Astrocyte (in vitro differentiated cells and primary cell): ENCODE data around the gene EIF3K.

ENCODE experiments used
- EZH2 ChIP-seq: IDR thresholded peaks from 2 replicates; pipeline ENCODE4 v1.6.1; 2012; ENCODE audit warnings: mild to moderate bottlenecking, low read length, inconsistent platforms; ENCODE audit not compliant: insufficient read depth
- TF ChIP-seq, protein P1 (sequence below): IDR thresholded peaks from 2 replicates; pipeline ENCODE4 v1.5.1; 2011; ENCODE audit warnings: low read depth, mild to moderate bottlenecking, inconsistent platforms, low read length, moderate library complexity; ENCODE audit not compliant: insufficient read depth

DNA sequence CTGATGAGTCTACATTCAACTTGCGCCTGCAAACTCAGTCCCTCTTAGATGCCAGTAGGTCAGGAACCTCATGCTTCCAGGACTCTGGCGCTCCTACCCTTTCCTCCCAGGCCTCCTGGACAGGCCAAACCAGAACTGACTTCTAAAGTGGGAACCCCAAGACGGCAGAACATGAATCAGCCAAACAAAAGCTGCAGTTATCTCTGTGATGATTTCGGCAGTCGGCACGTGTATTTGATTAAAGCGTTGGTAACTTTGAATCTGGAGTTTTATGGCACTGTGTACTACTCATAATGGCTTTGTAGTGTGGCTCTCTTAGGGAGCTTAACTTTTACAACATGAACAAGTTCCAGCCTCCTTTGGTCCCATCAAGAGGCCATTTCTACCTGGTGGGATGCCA is 42.1 kb downstream of the EIF3K start:
- TF ChIP-seq EZH2 = no peak
- TF ChIP-seq, protein P1, sequence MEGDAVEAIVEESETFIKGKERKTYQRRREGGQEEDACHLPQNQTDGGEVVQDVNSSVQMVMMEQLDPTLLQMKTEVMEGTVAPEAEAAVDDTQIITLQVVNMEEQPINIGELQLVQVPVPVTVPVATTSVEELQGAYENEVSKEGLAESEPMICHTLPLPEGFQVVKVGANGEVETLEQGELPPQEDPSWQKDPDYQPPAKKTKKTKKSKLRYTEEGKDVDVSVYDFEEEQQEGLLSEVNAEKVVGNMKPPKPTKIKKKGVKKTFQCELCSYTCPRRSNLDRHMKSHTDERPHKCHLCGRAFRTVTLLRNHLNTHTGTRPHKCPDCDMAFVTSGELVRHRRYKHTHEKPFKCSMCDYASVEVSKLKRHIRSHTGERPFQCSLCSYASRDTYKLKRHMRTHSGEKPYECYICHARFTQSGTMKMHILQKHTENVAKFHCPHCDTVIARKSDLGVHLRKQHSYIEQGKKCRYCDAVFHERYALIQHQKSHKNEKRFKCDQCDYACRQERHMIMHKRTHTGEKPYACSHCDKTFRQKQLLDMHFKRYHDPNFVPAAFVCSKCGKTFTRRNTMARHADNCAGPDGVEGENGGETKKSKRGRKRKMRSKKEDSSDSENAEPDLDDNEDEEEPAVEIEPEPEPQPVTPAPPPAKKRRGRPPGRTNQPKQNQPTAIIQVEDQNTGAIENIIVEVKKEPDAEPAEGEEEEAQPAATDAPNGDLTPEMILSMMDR = no peak
